ENCODE measurements around the gene KLF12. TPM values are rescaled to one million over a fixed set of nuclear protein-coding genes. Genes with fewer than 3 reads are reported as not detected.

The KLF12 gene
- polyA plus RNA-seq, 2 donors = 0.54 to 0.69 TPM

GRCh38 chr13:74128156-74128767 is 5.9 kb downstream of the KLF12 start:
- Histone ChIP-seq H3K36me3 (ENCODE audit: control insufficient read depth in 2 of 2, insufficient read depth in 2 of 2, low read length in 1 of 2) (no peaks in the 10 kb centered on the region), H3K27me3 (ENCODE audit: control insufficient read depth in 1 of 2, insufficient read depth in 2 of 2, low read length in 2 of 2) (no peaks in the 10 kb centered on the region), H3K27ac (ENCODE audit: low read depth in 2 of 2, low read length in 1 of 2) (no peak overlapping the region), H3K4me1 (ENCODE audit: control insufficient read depth in 2 of 2, insufficient read depth in 2 of 2, low read length in 1 of 2) (no peaks in the 10 kb centered on the region), H3K9me3 (ENCODE audit: control insufficient read depth in 2 of 2, insufficient read depth in 1 of 2, low read depth in 1 of 2, low read length in 1 of 2) (no peaks in the 10 kb centered on the region), H3K4me3 (ENCODE audit: low read depth in 1 of 2, low read length in 2 of 2) (no peak overlapping the region)
- 53 to 61% methylated on average over 6 of the region's 6 CpGs for WGBS, 2 donors

GRCh38 chr13:74118328-74118727 is 15.9 kb downstream of the KLF12 start:
- 95 to 96% methylated on average over 4 of the region's 4 CpGs for WGBS, 2 donors
- Histone ChIP-seq H3K9me3 (ENCODE audit: control insufficient read depth in 2 of 2, insufficient read depth in 1 of 2, low read depth in 1 of 2, low read length in 1 of 2) (no peaks in the 10 kb centered on the region), H3K4me1 (ENCODE audit: control insufficient read depth in 2 of 2, insufficient read depth in 2 of 2, low read length in 1 of 2) (no peaks in the 10 kb centered on the region)

GRCh38 chr13:74117207-74117705 is 16.9 kb downstream of the KLF12 start:
- Histone ChIP-seq H3K36me3 (ENCODE audit: control insufficient read depth in 2 of 2, insufficient read depth in 2 of 2, low read length in 1 of 2) (no peaks in the 10 kb centered on the region), H3K27ac (ENCODE audit: low read depth in 2 of 2, low read length in 1 of 2) (no peak overlapping the region), H3K27me3 (ENCODE audit: control insufficient read depth in 1 of 2, insufficient read depth in 2 of 2, low read length in 2 of 2) (no peaks in the 10 kb centered on the region), H3K4me1 (ENCODE audit: control insufficient read depth in 2 of 2, insufficient read depth in 2 of 2, low read length in 1 of 2) (no peaks in the 10 kb centered on the region), H3K4me3 (ENCODE audit: low read depth in 1 of 2, low read length in 2 of 2) (no peak overlapping the region), H3K9me3 (ENCODE audit: control insufficient read depth in 2 of 2, insufficient read depth in 1 of 2, low read depth in 1 of 2, low read length in 1 of 2) (no peaks in the 10 kb centered on the region)
- 82 to 96% methylated on average over 2 of the region's 2 CpGs for WGBS, 2 donors

More at GRCh38 chr13:74118328-74118727, 15.9 kb downstream of the KLF12 start:
- Histone ChIP-seq H3K4me3 (ENCODE audit: low read depth in 1 of 2, low read length in 2 of 2) (no peak overlapping the region), H3K36me3 (ENCODE audit: control insufficient read depth in 2 of 2, insufficient read depth in 2 of 2, low read length in 1 of 2) (no peaks in the 10 kb centered on the region), H3K27me3 (ENCODE audit: control insufficient read depth in 1 of 2, insufficient read depth in 2 of 2, low read length in 2 of 2) (no peaks in the 10 kb centered on the region), H3K27ac (ENCODE audit: low read depth in 2 of 2, low read length in 1 of 2) (no peak overlapping the region)

GRCh38 chr13:74115133-74115532 is 19.1 kb downstream of the KLF12 start:
- H3K9me3 ChIP-seq (ENCODE audit: control insufficient read depth in 2 of 2, insufficient read depth in 1 of 2, low read depth in 1 of 2, low read length in 1 of 2) = no peaks in the 10 kb centered on the region
- H3K4me1 ChIP-seq (ENCODE audit: control insufficient read depth in 2 of 2, insufficient read depth in 2 of 2, low read length in 1 of 2) = no peaks in the 10 kb centered on the region
- WGBS, 2 donors = 38 to 62% methylated on average over 2 of the region's 2 CpGs
- no peak overlapping the region for H3K27ac ChIP-seq (ENCODE audit: low read depth in 2 of 2, low read length in 1 of 2)
- H3K4me3 ChIP-seq (ENCODE audit: low read depth in 1 of 2, low read length in 2 of 2) = no peak overlapping the region
- no peaks in the 10 kb centered on the region for H3K27me3 ChIP-seq (ENCODE audit: control insufficient read depth in 1 of 2, insufficient read depth in 2 of 2, low read length in 2 of 2)
- no peaks in the 10 kb centered on the region for H3K36me3 ChIP-seq (ENCODE audit: control insufficient read depth in 2 of 2, insufficient read depth in 2 of 2, low read length in 1 of 2)

DNA sequence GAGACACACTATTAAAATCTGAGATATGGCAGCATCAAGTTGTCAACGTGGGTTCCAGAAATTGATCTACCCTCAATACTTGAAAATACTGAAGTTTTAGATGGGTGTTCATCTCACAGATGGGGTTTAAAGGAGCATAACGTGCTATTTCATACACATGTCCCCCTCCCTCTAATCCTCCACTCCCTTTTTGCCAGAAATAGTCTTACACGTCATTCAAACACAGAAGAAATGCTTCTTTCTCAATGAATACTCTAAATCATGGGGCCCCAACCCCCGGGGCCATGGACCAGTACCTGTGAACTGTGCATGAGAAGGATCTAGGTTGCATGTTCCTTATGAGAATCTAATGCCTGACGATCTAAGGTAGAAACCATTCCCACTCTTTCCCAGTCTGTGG is 19.6 kb downstream of the KLF12 start:
- Histone ChIP-seq H3K36me3 (ENCODE audit: control insufficient read depth in 2 of 2, insufficient read depth in 2 of 2, low read length in 1 of 2) (no peaks in the 10 kb centered on the region), H3K27me3 (ENCODE audit: control insufficient read depth in 1 of 2, insufficient read depth in 2 of 2, low read length in 2 of 2) (no peaks in the 10 kb centered on the region), H3K27ac (ENCODE audit: low read depth in 2 of 2, low read length in 1 of 2) (no peak overlapping the region), H3K9me3 (ENCODE audit: control insufficient read depth in 2 of 2, insufficient read depth in 1 of 2, low read depth in 1 of 2, low read length in 1 of 2) (no peaks in the 10 kb centered on the region), H3K4me3 (ENCODE audit: low read depth in 1 of 2, low read length in 2 of 2) (no peak overlapping the region), H3K4me1 (ENCODE audit: control insufficient read depth in 2 of 2, insufficient read depth in 2 of 2, low read length in 1 of 2) (no peaks in the 10 kb centered on the region)
- WGBS, 2 donors = 76 to 78% methylated on average over 5 of the region's 5 CpGs

DNA sequence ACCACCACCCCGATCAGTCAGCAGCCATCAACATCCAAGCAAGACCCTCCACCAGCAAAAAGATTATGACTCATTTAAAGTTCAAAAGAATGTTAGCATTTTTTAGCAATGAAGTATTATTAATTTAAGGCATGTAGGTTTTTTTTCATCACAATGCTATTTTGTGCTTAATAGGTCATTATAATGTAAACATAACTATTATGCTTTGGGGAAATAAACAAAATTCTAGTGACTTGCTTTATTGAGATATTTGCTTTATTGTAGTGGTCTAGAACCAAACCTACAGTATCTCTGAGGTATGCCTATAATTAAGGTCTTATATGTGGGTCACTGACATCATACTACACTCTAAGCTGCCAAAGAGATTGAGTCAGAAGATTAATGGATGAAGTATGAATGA is 20.0 kb downstream of the KLF12 start:
- Histone ChIP-seq H3K4me1 (ENCODE audit: control insufficient read depth in 2 of 2, insufficient read depth in 2 of 2, low read length in 1 of 2) (no peaks in the 10 kb centered on the region), H3K27ac (ENCODE audit: low read depth in 2 of 2, low read length in 1 of 2) (no peak overlapping the region), H3K27me3 (ENCODE audit: control insufficient read depth in 1 of 2, insufficient read depth in 2 of 2, low read length in 2 of 2) (no peaks in the 10 kb centered on the region), H3K36me3 (ENCODE audit: control insufficient read depth in 2 of 2, insufficient read depth in 2 of 2, low read length in 1 of 2) (no peaks in the 10 kb centered on the region), H3K4me3 (ENCODE audit: low read depth in 1 of 2, low read length in 2 of 2) (no peak overlapping the region), H3K9me3 (ENCODE audit: control insufficient read depth in 2 of 2, insufficient read depth in 1 of 2, low read depth in 1 of 2, low read length in 1 of 2) (no peaks in the 10 kb centered on the region)
- 84 to 89% methylated on average over 1 of the region's 1 CpG for WGBS, 2 donors

GRCh38 chr13:74111901-74112824 is 22.0 kb downstream of the KLF12 start:
- Histone ChIP-seq H3K4me3 (ENCODE audit: low read depth in 1 of 2, low read length in 2 of 2) (no peak overlapping the region), H3K27ac (ENCODE audit: low read depth in 2 of 2, low read length in 1 of 2) (no peak overlapping the region), H3K36me3 (ENCODE audit: control insufficient read depth in 2 of 2, insufficient read depth in 2 of 2, low read length in 1 of 2) (no peaks in the 10 kb centered on the region), H3K4me1 (ENCODE audit: control insufficient read depth in 2 of 2, insufficient read depth in 2 of 2, low read length in 1 of 2) (no peaks in the 10 kb centered on the region), H3K27me3 (ENCODE audit: control insufficient read depth in 1 of 2, insufficient read depth in 2 of 2, low read length in 2 of 2) (no peaks in the 10 kb centered on the region), H3K9me3 (ENCODE audit: control insufficient read depth in 2 of 2, insufficient read depth in 1 of 2, low read depth in 1 of 2, low read length in 1 of 2) (no peaks in the 10 kb centered on the region)
- 46 to 57% methylated on average over 5 of the region's 5 CpGs for WGBS, 2 donors

- no peaks in the 10 kb centered on the region for H3K27me3 ChIP-seq (ENCODE audit: control insufficient read depth in 1 of 2, insufficient read depth in 2 of 2, low read length in 2 of 2)
- H3K4me3 ChIP-seq (ENCODE audit: low read depth in 1 of 2, low read length in 2 of 2) = no peak overlapping the region
- H3K27ac ChIP-seq (ENCODE audit: low read depth in 2 of 2, low read length in 1 of 2) = no peak overlapping the region
- no peaks in the 10 kb centered on the region for H3K36me3 ChIP-seq (ENCODE audit: control insufficient read depth in 2 of 2, insufficient read depth in 2 of 2, low read length in 1 of 2)
- no peaks in the 10 kb centered on the region for H3K9me3 ChIP-seq (ENCODE audit: control insufficient read depth in 2 of 2, insufficient read depth in 1 of 2, low read depth in 1 of 2, low read length in 1 of 2)
- no peaks in the 10 kb centered on the region for H3K4me1 ChIP-seq (ENCODE audit: control insufficient read depth in 2 of 2, insufficient read depth in 2 of 2, low read length in 1 of 2)
Measured at GRCh38 chr13:74111399-74111798, 22.8 kb downstream of the KLF12 start.

DNA sequence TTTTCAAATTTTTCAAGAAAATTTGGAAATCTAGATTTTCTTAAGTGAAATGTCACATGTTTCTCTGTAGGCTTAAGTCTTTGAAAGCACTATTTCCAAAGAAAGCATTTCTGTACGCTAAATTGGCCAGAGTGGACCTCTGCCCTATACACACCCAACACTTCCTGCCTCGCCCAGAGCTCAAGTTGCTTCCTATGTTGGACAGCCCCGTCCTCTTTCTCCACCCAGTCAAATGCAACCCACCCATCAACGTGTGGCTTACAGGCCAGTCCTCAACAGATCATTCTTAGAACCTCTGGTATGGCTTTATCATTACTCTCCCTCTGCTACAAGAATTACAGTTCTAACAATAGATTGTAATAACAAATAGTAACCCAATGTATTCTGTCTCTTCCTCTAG is 24.2 kb downstream of the KLF12 start:
- Histone ChIP-seq H3K36me3 (ENCODE audit: control insufficient read depth in 2 of 2, insufficient read depth in 2 of 2, low read length in 1 of 2) (no peaks in the 10 kb centered on the region), H3K27me3 (ENCODE audit: control insufficient read depth in 1 of 2, insufficient read depth in 2 of 2, low read length in 2 of 2) (no peaks in the 10 kb centered on the region), H3K9me3 (ENCODE audit: control insufficient read depth in 2 of 2, insufficient read depth in 1 of 2, low read depth in 1 of 2, low read length in 1 of 2) (no peaks in the 10 kb centered on the region), H3K4me3 (ENCODE audit: low read depth in 1 of 2, low read length in 2 of 2) (no peak overlapping the region), H3K27ac (ENCODE audit: low read depth in 2 of 2, low read length in 1 of 2) (no peak overlapping the region), H3K4me1 (ENCODE audit: control insufficient read depth in 2 of 2, insufficient read depth in 2 of 2, low read length in 1 of 2) (no peaks in the 10 kb centered on the region)
- WGBS, 2 donors = 63 to 72% methylated on average over 4 of the region's 4 CpGs
